HG02938 (cell line): ENCODE measurements around the gene KNSTRN.

Experiments used
- ATAC-seq: cut with Tn5 transposase; IDR thresholded peaks from one replicate; pipeline ENCODE4 v1.9.1; 2021; ENCODE audit warnings: mild to moderate bottlenecking, moderate library complexity; ENCODE audit not compliant: unreplicated experiment

The KNSTRN gene, protein sequence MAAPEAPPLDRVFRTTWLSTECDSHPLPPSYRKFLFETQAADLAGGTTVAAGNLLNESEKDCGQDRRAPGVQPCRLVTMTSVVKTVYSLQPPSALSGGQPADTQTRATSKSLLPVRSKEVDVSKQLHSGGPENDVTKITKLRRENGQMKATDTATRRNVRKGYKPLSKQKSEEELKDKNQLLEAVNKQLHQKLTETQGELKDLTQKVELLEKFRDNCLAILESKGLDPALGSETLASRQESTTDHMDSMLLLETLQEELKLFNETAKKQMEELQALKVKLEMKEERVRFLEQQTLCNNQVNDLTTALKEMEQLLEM

DNA sequence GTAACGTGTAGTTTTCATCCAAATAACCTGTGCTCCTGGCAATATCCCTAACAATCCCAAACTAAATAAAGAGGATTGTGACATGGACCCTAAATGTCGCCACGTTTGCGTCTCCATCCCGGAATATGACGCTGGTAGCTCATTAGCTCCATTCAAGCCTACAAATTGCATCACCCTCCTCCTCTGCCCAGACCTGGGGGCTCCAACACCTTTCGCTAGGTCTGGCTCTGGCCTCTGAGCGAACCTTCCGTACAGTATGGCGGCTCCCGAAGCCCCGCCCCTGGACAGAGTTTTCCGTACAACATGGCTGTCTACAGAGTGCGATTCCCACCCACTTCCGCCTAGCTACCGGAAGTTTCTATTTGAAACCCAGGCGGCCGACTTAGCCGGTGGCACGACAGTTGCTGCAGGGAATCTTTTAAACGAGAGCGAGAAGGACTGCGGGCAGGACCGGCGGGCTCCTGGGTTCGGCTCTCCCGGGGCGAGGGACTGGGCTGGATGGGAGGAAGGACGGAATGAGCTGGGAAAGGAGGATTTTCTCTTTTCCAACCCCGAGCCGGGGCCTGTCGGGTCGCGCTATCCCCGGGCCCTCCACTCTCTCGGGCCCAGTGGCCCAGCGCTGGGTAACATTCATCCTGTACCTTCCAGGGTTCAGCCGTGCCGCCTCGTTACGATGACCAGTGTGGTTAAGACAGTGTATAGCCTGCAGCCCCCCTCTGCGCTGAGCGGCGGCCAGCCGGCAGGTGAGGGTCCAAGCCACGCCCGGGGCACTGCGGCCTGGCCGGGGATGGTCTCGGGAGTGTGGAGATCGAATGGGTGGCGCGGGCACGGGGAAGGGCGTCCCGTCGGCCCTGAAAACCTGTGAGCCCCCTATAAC lies at the start of gene KNSTRN:
KNSTRN (plus strand) TSS at position 142 of the 877 bp plus-strand sequence; CDS start at position 257, 115 bp downstream.
- ATAC-seq: peak; percentile 97

DNA sequence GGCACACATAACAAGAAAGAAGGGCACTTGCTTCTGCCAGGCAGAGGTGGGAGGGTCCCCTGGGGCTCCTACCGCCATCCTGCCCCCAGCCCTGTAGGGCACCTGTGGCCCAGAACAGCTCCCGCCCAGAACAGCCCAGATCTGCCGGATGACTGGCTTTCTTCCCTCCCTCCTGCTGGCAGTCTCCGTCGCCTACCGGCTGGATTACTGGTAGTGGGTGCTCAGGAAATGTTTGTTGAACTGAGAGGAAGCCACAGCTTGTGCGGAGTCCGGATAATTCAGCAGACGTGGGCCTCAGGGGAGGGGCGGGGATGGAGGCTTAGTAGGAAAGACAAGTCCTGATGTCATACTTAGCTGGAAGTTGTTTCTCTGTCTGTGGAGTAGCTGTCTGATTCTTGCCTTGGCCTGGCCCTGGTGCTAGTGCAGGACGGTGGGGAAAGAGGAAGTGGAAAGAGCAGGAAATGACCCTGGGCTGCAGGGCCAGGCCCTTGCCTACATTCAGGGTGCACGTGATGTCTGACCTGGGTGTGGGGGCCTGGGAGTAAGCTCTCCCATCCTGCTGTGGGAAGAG lies 48.5 kb upstream of the KNSTRN start:
- no peak for ATAC-seq

- ATAC-seq: no peak
Measured at GRCh38 chr15:40334541-40334940, 48.0 kb upstream of the KNSTRN start.

- ATAC-seq: no peak
Measured at GRCh38 chr15:40334941-40335795, 47.4 kb upstream of the KNSTRN start.

DNA sequence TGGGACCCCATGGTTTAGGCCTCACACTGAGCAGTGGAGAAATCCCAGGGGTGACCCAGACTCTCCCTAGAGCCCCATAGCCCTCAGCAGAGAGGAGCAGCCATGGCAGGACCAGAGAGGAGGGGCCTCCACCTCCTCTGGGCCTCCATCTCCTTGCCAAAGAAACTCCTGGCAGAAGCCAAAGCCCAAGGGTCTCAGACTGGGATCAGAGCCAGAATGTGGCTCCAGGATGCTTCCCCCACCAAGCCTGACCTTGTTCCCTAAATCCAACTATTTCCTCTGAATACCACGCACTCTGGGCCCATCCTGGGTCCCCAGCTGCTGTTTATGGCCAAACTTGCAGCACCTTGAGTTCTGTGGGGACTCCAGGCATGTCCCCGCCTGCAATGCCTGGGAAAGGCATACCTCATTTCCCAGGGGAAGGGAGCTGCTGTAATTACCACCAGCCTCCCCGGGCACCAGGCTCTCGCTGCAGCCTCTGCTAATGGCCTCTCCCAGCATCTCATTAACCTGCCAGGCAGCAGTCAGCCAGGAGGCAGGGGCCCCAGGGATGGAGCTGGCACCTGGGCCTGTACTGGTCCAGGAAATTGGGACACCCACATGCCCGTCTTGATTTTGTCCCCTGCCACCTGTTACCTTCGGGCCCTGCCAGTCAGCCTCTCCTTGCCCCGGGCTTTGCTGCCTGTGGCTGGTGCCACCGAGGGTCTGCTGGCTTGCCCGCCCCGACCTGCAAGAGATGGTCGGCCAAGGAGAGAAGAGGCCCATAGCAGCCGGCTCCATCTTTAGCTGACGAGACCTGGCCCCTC lies 46.4 kb upstream of the KNSTRN start:
- no peak for ATAC-seq

GRCh38 chr15:40336744-40337122 lies 45.8 kb upstream of the KNSTRN start:
- no peak for ATAC-seq

DNA sequence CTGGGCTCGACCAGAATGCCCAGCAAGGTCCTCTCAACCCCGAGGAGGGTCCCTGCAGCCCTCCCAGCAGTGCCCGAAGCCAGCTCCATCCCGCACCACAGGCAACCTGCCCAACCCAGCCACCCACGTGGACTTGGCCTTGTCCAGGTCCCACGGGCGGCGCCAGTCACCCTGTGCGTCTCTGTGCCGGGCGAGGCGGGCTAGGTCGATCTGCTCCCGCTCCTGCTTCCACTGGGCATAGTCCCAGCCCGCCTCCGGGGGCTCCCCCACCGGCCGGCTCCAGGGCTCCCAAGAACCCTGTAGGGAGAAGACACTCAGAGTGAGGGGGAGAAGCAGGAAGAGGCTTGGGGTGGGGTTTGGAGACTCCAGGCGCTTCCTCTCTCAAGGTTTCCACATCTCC lies 44.9 kb upstream of the KNSTRN start:
- no peak for ATAC-seq

- no peak for ATAC-seq
Measured at GRCh38 chr15:40338041-40338657, 44.4 kb upstream of the KNSTRN start.

DNA sequence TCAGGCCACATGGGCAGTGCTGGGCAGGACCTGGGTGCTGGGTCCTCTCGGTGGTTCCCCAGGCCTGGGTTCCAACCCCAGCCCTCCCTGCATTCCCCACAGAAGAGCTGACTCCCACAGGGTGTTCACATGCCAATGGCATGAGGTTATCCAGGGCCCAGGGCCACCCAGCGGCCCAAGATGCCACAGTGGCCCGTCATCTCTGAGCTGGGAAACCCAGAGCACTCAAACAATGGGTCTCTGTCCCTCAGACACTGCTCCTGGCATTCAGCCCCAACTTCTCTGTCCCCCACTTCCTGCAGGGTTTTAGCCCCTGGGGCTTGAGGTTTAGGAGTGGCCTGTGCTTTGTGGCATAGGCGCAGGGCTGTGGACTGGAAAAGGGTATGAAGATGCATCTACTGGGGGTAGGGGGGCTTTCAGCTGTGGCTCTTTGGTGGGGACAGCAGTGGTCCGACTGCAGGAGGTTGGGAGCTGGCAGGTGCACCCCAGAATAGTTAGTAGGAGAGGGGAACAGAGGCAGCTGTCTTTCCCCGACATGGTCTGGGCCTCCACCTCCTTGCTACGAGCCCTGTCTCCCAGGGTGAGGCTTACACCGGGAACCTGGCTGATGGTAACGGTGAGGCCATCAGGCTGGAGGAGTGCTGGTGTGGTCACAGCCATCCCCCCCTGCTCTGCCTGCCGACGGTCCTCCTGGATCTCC lies 43.5 kb upstream of the KNSTRN start:
- no peak for ATAC-seq

DNA sequence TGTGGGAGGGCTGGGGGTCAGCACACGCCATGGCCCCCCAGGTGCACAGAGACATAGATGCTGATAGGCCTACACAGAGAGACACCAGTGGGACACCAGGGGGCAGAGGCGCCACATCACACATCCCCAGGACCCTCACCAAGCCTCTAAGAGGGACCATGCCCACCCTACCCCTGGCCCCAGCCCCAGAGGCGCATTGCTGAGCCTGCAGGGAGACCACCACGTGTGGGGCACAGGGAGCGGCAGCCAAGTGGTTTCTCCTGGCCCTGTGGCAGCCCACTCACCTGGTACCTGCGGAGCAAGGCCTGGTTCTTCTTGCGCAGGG lies 42.9 kb upstream of the KNSTRN start:
- no peak for ATAC-seq

DNA sequence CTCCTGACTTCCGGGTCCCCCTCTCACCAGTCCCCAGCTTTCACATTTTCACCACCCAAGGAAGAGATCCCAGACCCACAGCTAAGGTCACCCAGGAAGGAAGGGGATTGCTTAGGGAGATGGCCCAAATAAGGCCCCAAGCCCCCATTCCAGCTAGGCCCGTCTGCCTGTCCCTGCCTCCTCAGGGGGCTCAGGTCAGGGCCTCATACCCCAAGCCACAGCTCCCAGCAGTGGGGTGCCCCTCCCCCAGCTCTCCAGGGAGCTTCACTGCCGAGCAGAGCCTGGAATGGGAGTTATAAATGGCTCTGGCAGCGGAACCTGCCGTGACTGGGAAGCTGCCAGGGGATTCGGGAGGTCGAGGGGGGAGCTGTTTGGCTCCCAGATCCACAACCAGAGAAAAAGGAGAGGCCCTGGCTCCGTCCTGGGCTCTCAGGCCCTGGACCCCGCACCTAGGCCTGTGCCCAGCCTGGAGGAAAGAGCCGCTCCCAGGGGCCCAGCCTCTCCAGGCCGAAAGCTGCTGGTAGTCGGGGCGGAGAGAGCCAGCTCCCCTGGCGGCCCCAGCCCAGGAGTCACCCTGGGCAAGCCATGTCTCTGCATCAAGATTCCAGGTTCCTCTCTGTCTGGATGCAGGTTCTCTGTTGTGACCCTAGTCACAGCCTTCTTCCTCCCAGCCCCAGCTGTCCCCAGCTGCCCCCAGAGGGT lies 42.3 kb upstream of the KNSTRN start:
- no peak for ATAC-seq

DNA sequence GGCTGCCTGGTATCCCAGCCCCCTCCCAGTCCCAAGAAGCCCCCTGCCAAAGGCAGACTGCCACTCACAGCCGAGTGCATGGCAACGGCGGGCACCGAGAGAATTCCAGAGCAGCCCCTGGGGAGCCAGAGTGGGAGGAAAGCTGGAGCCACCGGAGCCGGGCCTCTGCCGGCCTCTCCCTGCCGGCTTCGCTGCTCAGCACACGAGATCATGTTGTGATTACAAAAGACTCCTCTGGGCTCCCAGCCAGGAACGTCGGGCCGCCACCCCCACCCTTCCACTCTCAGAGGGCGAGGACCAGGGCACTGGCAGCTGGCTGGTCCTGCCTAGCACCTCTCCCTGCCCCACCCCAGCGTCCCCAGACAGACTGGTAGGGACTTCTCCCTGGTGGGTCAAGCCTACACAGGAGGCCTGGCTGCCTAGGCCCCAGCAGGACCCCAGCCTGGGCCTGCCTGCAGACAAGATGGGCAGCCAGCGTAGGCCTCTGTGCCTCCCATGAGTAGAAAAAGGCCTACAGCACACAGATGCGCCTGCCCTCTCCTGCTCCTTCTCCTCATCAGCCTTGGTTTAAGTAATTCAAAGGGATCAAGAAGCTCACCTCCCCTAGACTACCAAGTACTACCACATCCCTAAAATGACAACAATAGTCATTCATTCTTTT lies 41.7 kb upstream of the KNSTRN start, which contains the start of gene CCDC9B:
CCDC9B (minus strand) TSS at position 200 of the 661 bp plus-strand sequence; CDS start at position 80, 120 bp downstream.
- ATAC-seq: no peak

- ATAC-seq: no peak
Measured at GRCh38 chr15:40342416-40343320, 39.9 kb upstream of the KNSTRN start.

GRCh38 chr15:40343512-40343911 lies 39.0 kb upstream of the KNSTRN start:
- no peak for ATAC-seq

- no peak for ATAC-seq
Measured at GRCh38 chr15:40344217-40344616, 38.3 kb upstream of the KNSTRN start.

DNA sequence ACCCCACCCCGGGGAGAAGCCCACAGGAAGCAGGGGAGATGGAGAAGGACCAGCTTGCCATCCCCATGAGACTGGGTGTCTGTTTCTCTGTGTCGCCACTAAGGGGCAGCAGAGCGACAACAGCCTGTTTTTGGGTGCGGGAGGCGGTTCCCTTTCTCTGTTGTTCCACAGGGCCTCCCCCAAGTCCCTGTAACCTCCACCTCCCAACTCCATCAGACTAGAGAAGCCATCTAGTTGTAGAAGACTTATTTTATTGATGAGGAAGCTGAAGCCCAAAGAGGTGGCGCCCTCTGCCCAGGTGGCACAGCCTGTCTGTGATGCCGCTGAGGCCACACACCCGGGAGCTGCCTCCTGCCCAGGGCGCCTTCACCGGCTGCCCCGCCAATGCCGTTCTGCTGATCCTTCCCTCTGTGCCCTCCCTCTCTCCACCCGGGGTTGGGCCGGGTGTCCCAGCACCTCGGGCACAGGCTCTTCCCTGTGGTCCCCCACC lies 37.8 kb upstream of the KNSTRN start:
- no peak for ATAC-seq
